ENCODE data around the gene TLR10.
A peak's percentile ranks its signal among the peaks of the same experiment; 100 is the strongest.
"Not testable (repeated sequence)": the region's sequence is repeated elsewhere in the genome, so short reads cannot be mapped to it uniquely, and the experiment has no call there.

The TLR10 gene, protein sequence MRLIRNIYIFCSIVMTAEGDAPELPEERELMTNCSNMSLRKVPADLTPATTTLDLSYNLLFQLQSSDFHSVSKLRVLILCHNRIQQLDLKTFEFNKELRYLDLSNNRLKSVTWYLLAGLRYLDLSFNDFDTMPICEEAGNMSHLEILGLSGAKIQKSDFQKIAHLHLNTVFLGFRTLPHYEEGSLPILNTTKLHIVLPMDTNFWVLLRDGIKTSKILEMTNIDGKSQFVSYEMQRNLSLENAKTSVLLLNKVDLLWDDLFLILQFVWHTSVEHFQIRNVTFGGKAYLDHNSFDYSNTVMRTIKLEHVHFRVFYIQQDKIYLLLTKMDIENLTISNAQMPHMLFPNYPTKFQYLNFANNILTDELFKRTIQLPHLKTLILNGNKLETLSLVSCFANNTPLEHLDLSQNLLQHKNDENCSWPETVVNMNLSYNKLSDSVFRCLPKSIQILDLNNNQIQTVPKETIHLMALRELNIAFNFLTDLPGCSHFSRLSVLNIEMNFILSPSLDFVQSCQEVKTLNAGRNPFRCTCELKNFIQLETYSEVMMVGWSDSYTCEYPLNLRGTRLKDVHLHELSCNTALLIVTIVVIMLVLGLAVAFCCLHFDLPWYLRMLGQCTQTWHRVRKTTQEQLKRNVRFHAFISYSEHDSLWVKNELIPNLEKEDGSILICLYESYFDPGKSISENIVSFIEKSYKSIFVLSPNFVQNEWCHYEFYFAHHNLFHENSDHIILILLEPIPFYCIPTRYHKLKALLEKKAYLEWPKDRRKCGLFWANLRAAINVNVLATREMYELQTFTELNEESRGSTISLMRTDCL

DNA sequence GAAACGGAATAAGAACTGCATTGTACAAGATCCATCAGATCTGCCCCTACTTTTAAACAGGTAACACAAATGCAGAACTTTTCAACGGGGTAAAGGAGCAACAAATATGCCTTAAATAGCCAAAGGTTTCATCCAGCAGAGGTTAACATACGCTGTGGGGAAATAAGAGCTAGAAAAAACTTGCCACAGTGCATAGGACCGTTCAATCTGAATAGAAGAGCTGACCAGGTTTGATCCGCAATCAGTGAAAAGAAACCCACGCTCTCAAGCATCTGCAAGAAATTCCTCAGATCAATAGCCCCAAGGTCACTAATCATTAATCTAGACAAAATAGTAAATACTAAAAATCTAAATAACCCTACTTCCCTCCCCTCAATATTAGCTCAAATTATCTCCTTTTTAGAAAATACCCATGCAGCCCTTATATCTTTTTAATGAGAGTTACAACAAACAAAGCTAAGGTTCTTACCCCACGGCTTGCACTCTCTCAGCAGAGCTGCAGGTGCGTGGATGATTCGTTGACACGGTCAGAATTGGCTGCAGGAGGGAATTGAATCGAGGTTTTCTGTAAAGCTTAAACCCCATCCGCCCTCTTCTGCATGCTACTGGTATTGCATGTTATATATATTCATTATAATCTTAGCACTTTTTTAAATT is at the start of gene TLR10:
Gene TLR10, minus strand, starts transcription at position 539 of the 657 bp plus-strand sequence. CDS start 7,400 bp downstream, outside the sequence.
- DNase-seq = peak; percentile 51

DNA sequence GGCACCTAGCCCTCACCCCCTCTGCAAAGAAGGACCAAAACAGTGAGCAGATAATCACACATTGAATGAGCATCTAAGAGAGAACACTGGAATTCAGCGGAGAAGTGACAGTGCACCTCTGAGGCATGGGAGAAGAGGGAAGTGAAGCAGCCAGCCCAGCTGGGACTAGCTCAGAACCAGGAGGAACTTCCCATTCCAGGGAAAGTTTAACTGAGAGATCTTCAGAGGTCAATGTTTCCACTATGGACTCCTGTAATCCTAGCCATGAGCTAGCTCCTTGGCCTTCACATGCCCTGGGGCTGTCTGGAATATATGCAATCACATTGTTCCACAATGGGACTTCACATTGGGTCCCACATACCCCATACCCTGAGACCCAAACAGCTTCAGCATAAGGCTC is 49.4 kb upstream of the TLR10 start:
- DNase-seq = no peak

DNA sequence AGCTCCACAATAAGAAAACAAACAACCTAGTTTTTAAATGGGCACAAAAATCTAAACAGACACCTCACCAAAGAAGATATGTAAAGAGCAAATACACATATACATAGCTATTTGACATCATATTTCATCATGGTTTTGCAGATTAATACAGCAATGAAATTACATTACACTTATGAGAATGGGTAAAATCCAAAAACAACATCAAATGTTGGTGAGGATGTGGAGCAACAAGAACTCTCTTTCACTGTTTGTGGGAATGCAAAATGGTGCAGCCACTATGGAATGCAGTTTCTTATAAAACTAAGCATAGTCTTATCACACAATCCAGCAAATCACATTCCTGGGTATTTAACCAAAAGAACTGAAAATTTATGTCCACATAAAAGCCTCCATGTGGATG is 48.9 kb upstream of the TLR10 start:
- no peak for DNase-seq

DNA sequence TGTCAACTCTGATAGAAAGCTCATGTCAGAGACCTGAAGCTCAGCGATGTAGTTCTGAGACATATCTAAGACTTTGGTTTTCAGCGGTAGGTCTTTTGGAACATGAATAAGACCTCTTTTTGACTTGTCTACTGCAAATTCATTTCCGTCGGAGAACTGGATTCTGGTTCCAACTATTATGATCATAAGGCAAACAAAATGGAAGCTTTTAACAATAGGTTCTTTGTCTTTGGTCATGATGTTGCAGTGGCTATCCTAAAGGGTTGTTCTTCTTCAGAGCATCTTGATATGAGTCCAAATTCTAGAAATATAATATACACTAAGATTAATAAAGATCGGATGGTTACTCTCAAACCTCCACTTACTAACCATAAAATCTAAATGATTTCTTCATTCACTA is 46.4 kb upstream of the TLR10 start:
- no peak for DNase-seq

DNA sequence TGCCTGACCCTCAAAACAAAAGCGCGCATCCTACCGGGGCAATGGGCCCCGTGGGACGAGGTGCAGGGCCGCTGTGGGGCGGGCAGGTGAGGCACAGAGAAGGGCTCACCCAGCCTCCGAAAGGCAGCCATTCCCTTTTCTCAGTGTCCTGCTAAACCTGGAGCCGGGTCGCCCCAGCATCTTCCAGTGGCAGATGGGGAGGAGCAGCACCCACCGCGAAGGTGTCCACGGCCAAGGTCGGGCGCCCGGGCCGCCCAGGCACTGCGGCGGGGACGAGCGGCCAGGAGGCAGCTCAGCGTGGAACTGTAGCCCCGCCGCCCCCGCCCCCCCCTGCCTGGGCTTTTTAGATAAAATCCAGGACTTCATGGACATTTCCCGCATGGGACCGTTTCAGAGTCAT is 41.0 kb upstream of the TLR10 start:
- no peak for DNase-seq

DNA sequence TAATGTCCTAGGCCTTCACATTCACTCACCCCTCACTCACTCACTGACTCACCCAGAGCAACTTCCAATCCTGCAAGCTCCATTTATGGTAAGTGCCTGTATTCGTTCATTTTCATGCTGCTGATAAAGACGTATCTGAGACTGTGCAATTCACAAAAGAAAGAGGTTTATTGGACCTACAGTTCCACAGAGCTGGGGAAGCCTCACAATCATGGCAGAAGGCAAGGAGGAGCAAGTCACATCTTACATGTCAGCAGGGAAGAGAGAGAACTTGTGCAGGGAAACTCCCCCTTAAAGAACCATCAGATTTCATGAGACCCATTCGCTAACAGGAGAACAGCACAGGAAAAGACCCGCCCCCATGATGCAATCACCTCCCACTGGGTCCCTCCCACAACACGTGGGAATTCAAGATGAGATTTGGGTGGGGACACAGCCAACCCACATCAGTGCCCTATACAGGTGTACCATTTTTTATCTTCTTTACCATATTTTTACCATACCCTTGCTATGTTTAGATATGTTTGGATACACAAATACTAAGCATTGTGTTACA is 40.0 kb upstream of the TLR10 start:
- no peak for DNase-seq

DNA sequence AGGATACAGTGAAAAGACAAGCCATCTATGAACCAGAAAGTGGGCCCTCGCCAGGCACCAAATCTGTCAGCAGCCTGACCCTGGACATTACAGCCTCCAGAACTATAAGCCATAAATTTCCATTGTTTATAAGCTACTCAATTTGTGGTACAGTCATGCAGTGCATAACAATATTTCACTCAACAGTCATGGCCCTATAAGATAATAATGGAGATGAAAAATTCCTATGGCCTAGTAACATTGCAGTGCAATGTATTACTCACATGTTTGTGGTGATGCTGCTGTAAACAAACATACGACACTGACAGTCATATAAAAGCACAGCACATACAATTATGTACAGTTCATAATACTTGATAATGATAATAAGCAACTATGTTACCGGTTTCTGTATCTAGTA is 38.9 kb upstream of the TLR10 start:
- DNase-seq = no peak

DNA sequence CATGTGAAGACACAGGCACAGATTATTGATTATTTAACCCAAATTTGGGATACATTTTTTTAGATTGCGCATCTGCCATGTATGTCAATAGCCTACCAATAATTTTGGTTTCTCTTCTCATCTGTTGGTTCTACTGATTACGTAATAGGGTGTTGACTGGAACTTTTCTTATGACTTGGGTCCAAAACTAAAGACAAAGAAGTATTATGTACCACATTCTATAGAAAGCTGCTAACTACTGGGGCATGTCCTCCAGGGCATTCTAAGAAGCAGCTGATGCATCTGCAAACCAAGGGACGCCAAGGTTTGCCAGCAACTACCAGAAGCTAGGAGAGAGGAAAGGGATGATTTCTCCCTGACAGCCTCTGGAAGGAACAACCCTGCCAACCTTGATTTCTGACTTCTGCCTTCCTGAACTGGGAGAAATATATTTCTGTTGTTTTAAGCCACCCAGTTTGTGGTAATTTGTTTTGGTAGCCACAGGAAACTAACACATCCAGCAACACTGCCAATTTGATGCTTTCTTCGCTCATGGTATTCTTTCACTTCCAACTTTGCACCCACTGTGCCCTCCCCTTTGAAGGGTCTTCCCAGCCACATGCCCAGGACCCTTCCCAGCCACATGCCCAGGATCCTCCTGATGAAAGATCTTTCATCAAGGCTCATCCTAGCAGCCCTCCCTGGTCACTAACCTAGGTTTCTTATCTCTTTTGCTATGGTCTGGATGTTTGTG is 37.7 kb upstream of the TLR10 start:
- DNase-seq = no peak

DNA sequence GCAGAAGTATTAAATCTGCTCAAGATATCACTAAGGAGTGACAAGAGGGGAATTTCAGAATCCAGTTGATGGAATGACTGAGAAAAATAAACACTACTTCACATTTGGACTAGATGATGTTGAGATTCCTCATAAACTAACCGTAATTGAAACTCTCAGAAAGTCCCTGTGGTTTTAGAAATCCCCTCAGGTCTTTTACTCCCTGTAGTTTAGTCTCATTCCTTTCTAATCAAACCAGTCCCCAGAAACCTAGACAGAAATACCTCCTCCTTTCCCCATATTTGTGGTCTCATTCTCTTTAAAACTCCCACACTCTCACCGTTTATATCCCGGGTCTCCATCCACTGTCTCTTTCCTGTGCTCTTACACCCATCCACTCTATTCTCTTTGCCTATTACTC is 36.8 kb upstream of the TLR10 start:
- DNase-seq = no peak

DNA sequence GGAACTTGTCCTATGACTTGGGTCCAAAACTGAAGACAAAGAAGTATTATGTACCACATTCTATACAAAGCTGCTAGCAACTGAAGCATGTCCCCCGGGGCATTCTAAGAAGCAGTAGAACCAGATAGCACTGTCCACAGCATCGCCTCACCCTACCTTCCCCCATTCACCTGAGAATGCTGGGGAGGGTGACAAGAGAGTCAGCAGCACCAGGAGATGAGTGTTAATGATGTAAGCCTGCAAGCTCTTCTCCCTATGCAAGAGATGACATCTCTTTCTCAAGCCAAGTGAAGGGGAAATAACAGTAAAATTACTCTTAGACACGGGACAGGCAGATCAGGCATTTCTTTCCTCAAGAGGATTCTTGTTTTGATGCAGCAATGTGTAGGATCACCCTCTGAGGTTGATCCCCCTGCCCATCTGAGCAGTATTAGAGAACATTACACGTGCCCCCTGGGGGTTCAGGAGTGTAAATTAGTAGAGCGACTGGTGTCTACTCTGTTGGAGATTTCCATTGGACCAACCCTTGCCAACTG is 35.7 kb upstream of the TLR10 start:
- no peak for DNase-seq

DNA sequence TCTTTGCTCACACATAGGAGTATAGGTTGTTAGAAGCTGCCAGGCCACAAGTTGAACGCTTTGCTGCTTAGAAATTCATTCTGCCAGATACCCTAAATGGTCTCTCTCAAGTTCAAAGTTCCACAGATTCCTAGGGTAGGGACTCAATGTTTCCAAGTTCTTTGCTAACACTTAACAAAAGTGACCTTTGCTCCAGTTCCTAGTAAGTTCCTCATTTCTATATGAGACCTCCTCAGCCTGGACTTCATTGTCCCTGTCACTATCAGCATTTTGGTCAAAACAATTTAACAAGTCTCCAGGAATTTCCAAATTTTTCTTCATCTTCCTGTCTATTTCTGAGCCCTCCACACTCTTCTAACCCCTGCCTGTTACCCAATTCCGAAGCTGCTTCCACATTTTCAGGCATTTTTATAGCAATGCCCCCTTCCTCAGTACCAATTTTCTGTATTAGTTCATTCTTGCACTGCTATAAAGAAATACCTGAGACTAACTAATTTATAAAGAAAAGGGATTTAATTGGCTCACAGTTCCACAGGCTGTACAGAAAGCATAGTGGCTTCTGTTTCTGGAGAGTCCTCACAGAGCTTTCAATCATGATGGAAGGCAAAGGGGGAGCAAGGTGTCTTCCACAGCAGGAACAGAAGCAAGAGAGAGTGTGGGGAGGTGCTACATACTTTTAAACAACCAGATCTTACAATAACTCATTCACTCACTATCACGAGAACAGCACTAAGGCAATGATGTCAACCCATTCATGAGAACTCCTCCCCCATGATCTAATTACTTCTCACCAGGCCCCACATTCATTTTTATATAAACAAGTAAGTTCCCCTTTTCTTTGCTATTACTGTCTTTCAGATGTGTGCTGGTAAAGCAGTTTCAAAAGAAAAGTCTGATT is 33.3 kb upstream of the TLR10 start:
- peak; percentile 3 for DNase-seq

DNA sequence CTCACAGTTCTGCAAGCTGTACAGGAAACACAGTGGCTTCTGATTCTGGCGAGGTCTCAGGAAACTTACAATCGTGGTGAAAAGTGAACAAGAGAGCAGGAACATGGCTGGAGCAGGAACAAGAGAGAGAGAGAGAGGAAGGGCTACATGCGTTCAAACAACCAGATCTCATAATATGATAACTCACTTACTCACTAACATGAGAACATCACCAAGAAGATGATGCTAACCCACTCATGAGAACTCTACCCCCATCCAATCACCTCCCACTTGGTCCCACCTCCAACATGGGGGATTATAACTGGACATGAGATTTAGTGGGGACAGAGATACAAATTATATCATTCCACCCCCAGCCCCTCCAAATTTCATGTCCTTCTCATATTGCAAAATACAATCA is 31.6 kb upstream of the TLR10 start:
- DNase-seq = no peak

DNA sequence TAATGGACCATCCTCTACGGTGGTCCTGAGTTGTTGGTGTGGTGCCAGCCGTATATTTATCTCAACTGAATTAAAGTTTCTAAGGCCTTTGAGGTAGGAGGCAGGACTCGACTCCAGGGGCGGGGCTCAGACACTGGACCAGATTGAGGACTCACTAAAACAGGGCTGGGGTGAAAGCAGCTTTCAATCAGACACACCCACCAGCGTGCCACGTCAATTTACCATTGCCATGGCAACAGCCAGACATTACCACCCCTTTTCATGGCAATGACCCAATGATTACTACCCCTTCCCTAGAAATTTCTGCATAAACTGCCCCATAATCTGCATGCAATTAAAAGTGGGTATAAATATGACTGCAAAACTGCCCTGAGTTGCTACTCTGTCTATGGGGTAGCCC is 28.5 kb upstream of the TLR10 start:
- no peak for DNase-seq

DNA sequence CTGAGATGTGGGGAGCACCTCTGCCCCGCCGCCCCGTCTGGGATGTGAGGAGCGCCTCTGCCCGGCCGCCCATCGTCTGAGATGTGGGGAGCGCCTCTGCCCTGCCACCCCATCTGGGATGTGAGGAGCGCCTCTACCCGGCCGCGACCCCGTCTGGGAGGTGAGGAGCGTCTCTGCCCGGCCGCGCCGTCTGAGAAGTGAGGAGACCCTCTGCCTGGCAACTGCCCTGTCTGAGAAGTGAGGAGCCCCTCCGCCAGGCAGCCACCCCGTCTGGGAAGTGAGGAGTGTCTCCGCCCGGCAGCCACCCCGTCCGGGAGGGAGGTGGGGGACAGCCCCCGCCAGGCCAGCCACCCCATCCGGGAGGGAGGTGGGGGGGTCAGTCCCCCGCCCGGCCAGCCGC is 24.7 kb upstream of the TLR10 start:
- DNase-seq = not testable (repeated sequence)

DNA sequence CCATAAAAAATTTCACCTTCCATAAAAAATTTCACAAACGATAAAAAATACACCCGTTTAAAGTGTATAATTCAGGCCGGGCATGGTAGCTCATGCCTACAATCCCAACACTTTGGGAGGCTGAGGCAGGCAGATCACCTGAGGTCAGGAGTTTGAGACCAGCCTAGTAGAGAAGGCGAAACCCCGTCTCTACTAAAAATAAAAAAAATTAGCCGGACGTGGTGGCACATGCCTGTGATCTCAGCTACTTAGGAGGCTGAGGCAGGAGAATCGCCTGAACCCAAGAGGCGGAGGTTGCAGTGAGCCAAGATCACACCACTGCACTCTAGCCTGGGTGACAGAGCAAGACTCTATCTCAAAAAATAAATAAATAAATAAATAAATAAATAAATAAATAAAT is 23.5 kb upstream of the TLR10 start:
- DNase-seq = not testable (repeated sequence)

DNA sequence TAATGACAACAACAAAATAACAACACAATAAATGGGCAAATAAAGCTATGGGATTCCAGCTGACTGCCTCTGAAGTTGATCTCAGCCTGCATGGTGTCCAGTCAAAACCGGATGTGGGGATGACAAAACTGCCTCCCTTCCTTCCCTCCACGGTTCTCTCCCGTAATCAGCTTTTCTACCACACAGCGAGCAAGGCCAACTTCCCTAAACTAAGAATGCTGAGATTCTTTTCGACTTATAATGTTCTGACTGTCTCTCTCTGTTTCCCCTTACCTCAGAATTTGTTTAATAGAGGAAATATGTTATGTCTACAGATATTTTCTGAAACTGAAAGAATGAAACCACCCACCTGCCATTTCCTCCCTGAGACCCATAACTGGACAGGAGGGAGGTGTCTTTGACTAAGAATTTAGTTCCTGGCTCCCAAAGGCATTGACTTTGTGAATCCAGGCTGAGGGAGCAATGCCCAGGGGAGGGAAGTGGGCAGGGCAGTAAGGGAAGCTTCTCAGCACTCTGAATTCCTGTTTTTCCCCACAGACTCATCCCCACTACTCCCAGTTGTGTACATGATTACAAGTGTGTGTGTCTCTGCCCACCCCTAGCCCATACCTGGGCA is 22.8 kb upstream of the TLR10 start:
- DNase-seq = peak; percentile 55

DNA sequence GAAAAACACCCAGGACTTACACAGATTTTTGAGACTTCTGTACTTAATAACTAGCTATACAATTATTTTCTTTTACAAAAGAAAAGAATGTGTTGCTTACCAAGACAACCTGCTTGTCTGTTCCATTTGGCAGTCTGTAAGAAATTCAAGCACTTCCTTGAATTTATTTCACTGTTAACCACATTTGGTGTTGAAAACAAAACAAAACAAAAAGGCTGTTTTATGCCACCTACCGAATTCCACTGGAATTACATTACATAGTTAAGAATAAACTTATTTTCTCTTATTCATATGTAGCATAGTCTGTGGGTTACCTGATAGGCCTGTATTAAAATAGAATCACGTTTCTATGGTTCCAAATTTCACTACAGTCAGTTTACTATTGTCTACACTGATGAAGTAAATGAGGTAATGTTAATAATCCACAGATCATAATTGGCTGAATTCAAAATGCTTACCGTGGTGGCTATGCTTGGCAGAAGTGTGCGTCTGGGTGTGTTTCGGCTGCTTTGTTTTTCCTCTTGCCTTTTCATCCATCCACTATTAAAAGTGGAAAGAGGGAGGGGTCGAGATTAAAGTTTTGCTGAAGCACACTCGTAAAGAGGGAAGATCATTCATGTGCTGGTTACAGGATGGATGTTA is 22.0 kb upstream of the TLR10 start, which contains the start of gene TLR1:
Gene TLR1, minus strand, starts transcription at position 138 of the 642 bp plus-strand sequence. CDS start 5,960 bp downstream, outside the sequence.
- peak; percentile 35 for DNase-seq

DNA sequence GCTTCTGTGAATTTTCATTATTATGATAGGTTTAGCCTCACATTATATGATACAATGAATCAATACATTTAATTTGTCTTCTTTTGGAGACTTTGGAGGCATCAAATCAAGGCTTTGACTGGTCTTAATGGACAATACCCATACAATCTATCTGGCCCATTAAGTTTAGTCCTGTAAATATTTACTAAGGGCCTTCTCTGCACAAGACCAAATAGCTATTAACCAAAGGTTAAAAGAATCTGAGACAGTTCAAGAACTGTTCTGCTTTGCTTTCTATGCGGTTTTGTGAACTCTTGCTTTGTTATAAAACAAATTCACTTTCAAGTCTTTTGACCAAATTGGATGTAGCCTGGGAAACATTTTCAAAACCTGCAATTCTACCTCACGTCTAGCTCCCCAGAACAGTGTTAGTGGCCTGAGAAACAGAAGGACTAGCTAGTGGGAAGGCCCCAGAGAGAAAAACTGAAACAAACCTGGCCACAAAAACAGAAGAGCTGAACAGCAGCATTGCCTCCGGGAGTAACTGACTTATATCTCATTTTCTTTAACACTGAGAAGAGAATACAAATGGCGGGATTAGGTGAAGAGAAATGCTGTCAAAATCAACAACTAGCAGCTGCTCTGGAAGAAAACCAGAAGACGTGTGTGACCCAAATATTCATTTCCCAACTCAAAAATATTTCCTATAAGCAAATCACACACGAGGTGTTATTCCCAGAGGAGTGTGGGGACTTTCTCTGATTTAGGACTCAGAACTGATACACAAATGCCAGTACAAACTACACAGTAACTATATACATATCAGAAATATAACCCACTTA is 21.3 kb upstream of the TLR10 start:
- no peak for DNase-seq

Measured in CD4-positive, alpha-beta T cell treated with Interferon gamma for 1 hour (primary cell).